Testis (tissue), 3 donors: Measurements from ENCODE around the gene BTBD19. TPM values are rescaled to one million over a fixed set of nuclear protein-coding genes. Genes with fewer than 3 reads are reported as not detected.

Experiments
- DNase-seq: peaks from one replicate; pipeline ENCODE4 v3.0.0-alpha.2; 2019
- H3K27ac ChIP-seq, 2 donors: fragments of 200-600 bp; sonication (generic); one replicate each; pipeline ENCODE4 v1.5.1; 2019
- H3K27me3 ChIP-seq: fragments of 200-600 bp; sonication (generic); one replicate; pipeline ENCODE4 v1.5.1; 2019
- H3K36me3 ChIP-seq: fragments of 200-600 bp; sonication (generic); one replicate; pipeline ENCODE4 v1.5.1; 2017; ENCODE audit warnings: low read depth; ENCODE audit errors: missing control alignments
- H3K4me1 ChIP-seq: fragments of 200-600 bp; sonication (generic); one replicate; pipeline ENCODE4 v1.5.1; 2019
- H3K4me3 ChIP-seq, 2 donors: fragments of 200-600 bp; sonication (generic); one replicate each; pipeline ENCODE4 v1.5.1; 2017 to 2019
- H3K9me3 ChIP-seq: fragments of 200-600 bp; sonication (generic); one replicate; pipeline ENCODE4 v1.5.1; 2017
- CTCF ChIP-seq, 3 experiments: fragments of 450-650 bp in 2 of 3; fragments of 200-600 bp in 1 of 3; sonication (generic) in 1 of 3; IDR thresholded peaks; one replicate each; pipeline ENCODE4 v1.5.1; 2016 to 2019; ENCODE audit warnings: antibody characterized with exemption in 3 of 3, mild to moderate bottlenecking in 2 of 3, moderate library complexity in 1 of 3
- POLR2A ChIP-seq: fragments of 450-650 bp; IDR thresholded peaks from one replicate; pipeline ENCODE4 v1.6.1; 2017; ENCODE audit warnings: antibody characterized with exemption, mild to moderate bottlenecking, moderate library complexity
- WGBS, 2 donors: methylation state at CpG; one replicate each; pipeline ENCODE4 v1.1.5; 2018; 5-methylcytosine and 5-hydroxymethylcytosine counted together
- intact Hi-C: fragments of 100-400 bp; cut with DNase I; formaldehyde crosslinking; loops from one replicate; pipeline ENCODE4 v1.15.1; 2023; ENCODE audit warnings: low total_unique reads
- polyA plus RNA-seq: library from polyadenylated mRNA; stranded (reverse); fragments of 350-450 nt; fragmentation: Illumina TruSeq; extraction: RNeasy Lipid Tissue Mini Kit (QIAGEN cat#74804); gene quantifications from one replicate; pipeline ENCODE4 v1.2.3, GENCODE V29; 2014; ENCODE audit warnings: low read depth, low replicate concordance; ENCODE audit not compliant: insufficient read depth
- total RNA-seq, 2 donors: library from RNA; depleted of rRNA; stranded (reverse); fragments of >200 nt; gene quantifications; one replicate each; pipeline ENCODE4 v1.2.3, GENCODE V29; 2016

BTBD19 gene
- total and polyA plus RNA-seq, 3 donors from 2014 or later, result 5.4 to 14.1 (median 10.2) TPM

GRCh38 chr1:44798481-44799365 lies 9.6 kb upstream of the BTBD19 start:
- TF ChIP-seq POLR2A (no peak), CTCF (IDR thresholded peaks at IDR 0.05) (no peak)

DNA sequence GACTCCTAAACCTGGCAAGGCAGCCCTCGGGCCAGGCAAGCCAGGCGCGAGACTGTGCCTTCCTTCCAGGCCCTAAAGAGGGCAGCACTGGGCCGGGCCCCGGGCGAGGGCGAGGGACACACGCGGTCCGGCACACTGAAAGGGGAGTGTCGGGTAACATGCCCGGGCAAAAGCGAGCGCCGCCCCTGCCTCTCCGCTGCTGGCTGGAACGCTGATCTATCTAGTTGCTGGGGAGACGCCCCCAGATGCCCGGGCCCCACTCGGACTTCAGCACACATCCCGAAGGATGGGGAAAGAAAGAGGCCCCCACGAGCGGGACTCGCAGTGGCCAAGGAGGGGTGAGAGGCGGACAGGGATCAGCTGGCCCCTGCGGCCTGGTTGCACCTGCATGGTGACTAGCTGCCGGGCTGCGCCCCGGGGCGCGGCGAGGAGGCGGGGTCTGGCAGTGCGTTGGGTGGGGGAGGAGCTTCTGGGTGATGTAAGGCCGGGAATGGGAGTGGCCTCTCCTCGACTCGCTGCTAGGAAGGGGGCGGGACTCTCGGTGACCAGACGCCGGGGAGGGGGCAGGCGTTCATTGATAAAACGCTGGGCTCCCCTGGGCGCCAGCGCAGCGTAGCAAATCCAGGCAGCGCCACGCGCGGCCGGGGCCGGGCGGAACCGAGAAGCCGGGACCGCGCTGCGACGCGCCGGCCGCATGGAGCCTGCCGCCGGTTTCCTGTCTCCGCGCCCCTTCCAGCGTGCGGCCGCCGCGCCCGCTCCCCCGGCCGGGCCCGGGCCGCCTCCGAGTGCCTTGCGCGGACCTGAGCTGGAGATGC lies 8.3 kb upstream of the BTBD19 start, which contains the start of gene PLK3:
Gene PLK3 (plus strand): TSS at position 608 of the 815 bp plus-strand sequence. CDS start 87 bp downstream, at position 695.
- peaks cover 13% of the 10 kb centered on the region for H3K4me1 ChIP-seq
- no peaks in the 10 kb centered on the region for H3K27me3 ChIP-seq
- TF ChIP-seq POLR2A, result peak; percentile 82
- peak; percentile 80 to 87 (median 80) for TF ChIP-seq CTCF (IDR thresholded peaks at IDR 0.05)
- WGBS, 2 donors, result 0 to 2% methylated on average over 10 to 58 of the region's 79 CpGs
- no peaks in the 10 kb centered on the region for H3K9me3 ChIP-seq
- DNase-seq, result peak; percentile 99
- peak within 1 kb of the TSS; percentile 76 to 88 for H3K27ac ChIP-seq
- no peaks in the 10 kb centered on the region for H3K36me3 ChIP-seq
- intact Hi-C loops, result no loop called here
- peak within 1 kb of the TSS; percentile 74 to 83 for H3K4me3 ChIP-seq

More at GRCh38 chr1:44798481-44799365, 9.6 kb upstream of the BTBD19 start:
- no peaks in the 10 kb centered on the region for H3K9me3 ChIP-seq
- no peaks in the 10 kb centered on the region for H3K27me3 ChIP-seq
- 74% methylated on average over 9 to 10 of the region's 10 CpGs for WGBS, 2 donors
- H3K4me3 ChIP-seq, result no peak overlapping the region
- intact Hi-C loops, result no loop called here
- no peak for DNase-seq
- peaks cover 14% of the 10 kb centered on the region for H3K4me1 ChIP-seq
- H3K36me3 ChIP-seq, result no peaks in the 10 kb centered on the region
- peak overlapping the region; percentile 64 to 88 for H3K27ac ChIP-seq

DNA sequence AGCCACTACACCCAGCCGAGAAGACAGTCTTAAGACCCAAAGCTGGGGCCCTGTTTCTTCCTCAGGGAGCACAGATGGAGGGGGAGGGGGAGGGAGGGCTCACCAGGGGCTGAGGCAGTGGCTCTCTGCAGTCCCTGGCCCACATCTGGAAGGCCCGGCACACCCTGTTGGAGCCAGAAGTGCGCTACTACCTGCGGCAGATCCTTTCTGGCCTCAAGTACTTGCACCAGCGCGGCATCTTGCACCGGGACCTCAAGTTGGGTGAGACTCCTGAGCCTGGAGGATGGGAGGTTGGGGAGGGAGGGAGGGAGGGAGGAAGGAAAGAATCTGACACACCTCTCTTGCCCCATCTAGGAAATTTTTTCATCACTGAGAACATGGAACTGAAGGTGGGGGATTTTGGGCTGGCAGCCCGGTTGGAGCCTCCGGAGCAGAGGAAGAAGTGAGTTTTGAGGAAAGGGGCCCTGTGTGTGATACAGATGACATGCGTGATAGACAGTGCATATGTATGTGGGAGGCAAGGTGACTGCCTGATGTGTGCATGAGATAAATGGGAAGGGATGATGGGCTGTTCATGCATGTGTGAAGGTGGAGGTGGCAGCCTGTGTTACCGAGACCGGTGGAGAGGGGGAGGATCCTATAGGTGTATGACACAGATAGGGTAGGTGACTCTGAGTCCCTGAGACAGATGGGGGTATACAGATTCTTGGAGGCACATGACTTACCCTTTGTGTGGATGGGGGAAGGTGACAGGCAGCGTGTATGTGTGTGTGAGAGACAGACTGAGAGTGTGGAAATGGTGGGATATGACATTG lies 6.6 kb upstream of the BTBD19 start:
- H3K27ac ChIP-seq, result no peak overlapping the region
- TF ChIP-seq POLR2A (no peak), CTCF (IDR thresholded peaks at IDR 0.05) (no peak)
- H3K36me3 ChIP-seq, result no peaks in the 10 kb centered on the region
- intact Hi-C loops, result no loop called here
- H3K27me3 ChIP-seq, result no peaks in the 10 kb centered on the region
- WGBS, 2 donors, result 66 to 68% methylated on average over 13 of the region's 13 CpGs
- peaks cover 21% of the 10 kb centered on the region for H3K4me1 ChIP-seq
- H3K4me3 ChIP-seq, result peak overlapping the region in 1 of 2 donors; percentile 1
- no peak for DNase-seq
- no peaks in the 10 kb centered on the region for H3K9me3 ChIP-seq

GRCh38 chr1:44802306-44803061 lies 5.8 kb upstream of the BTBD19 start:
- no peaks in the 10 kb centered on the region for H3K36me3 ChIP-seq

More at GRCh38 chr1:44802306-44803061, 5.8 kb upstream of the BTBD19 start:
- Histone ChIP-seq H3K27ac (no peak overlapping the region), H3K27me3 (no peaks in the 10 kb centered on the region), H3K9me3 (no peaks in the 10 kb centered on the region), H3K4me3 (no peak overlapping the region), H3K4me1 (peaks cover 29% of the 10 kb centered on the region)
- no peak for DNase-seq
- TF ChIP-seq POLR2A (no peak), CTCF (IDR thresholded peaks at IDR 0.05) (no peak)
- intact Hi-C loops, result no loop called here
- WGBS, 2 donors, result 84 to 85% methylated on average over 11 to 13 of the region's 13 CpGs
